GM04503 (cell line): ENCODE results near the gene TEX48.

Experiments used
- DNase-seq: peaks from one replicate; pipeline ENCODE4 v3.0.0-alpha.2; 2012; ENCODE audit warnings: low read depth

TEX48 gene

GRCh38 chr9:114621561-114621960, 60.4 kb downstream of the TEX48 start:
- no peak for DNase-seq

GRCh38 chr9:114619191-114619761, 62.7 kb downstream of the TEX48 start:
- no peak for DNase-seq

GRCh38 chr9:114616684-114617520, 65.1 kb downstream of the TEX48 start:
- no peak for DNase-seq
